NCI-H345 treated with DMSO at 0.1 percent for 48 hours (cell line): ENCODE measurements around the gene EXOC2.
A peak's percentile ranks its signal among the peaks of the same experiment; 100 is the strongest.

Experiments
- DNase-seq: peaks from one replicate; lab custom pipeline; 2025; ENCODE audit not compliant: unreplicated experiment; lab: John Stamatoyannopoulos, UW

EXOC2 gene

GRCh38 chr6:692858-693722 lies at the start of gene EXOC2:
Gene EXOC2, minus strand, starts transcription at chr6:693139. Its CDS starts 55,321 bp downstream, at chr6:637818.
- DNase-seq = peak; percentile 11

- DNase-seq = no peak
These were observed 48.7 kb upstream of the EXOC2 start for GRCh38 chr6:741410-742339.

- DNase-seq = no peak
These were observed 43.9 kb upstream of the EXOC2 start for GRCh38 chr6:736657-737446.

- DNase-seq = no peak
These were observed 40.7 kb upstream of the EXOC2 start for GRCh38 chr6:733431-734219.

GRCh38 chr6:731924-732323 lies 39.0 kb upstream of the EXOC2 start:
- DNase-seq = no peak

- no peak for DNase-seq
These were observed 36.8 kb upstream of the EXOC2 start for GRCh38 chr6:729606-730320.

GRCh38 chr6:727856-728255 lies 34.9 kb upstream of the EXOC2 start:
- no peak for DNase-seq

GRCh38 chr6:723540-723939 lies 30.6 kb upstream of the EXOC2 start:
- DNase-seq = no peak

- no peak for DNase-seq
These were observed 29.7 kb upstream of the EXOC2 start for GRCh38 chr6:722608-723007.

- no peak for DNase-seq
These were observed 29.2 kb upstream of the EXOC2 start for GRCh38 chr6:722077-722524.

GRCh38 chr6:718345-718744 lies 25.4 kb upstream of the EXOC2 start:
- no peak for DNase-seq

GRCh38 chr6:717135-717534 lies 24.2 kb upstream of the EXOC2 start:
- DNase-seq = no peak

- no peak for DNase-seq
These were observed 23.0 kb upstream of the EXOC2 start for GRCh38 chr6:715709-716491.

GRCh38 chr6:714100-714499 lies 21.2 kb upstream of the EXOC2 start:
- no peak for DNase-seq

GRCh38 chr6:713351-713750 lies 20.4 kb upstream of the EXOC2 start:
- DNase-seq = no peak

- no peak for DNase-seq
These were observed 19.9 kb upstream of the EXOC2 start for GRCh38 chr6:712805-713204.

GRCh38 chr6:711925-712324 lies 19.0 kb upstream of the EXOC2 start:
- DNase-seq = no peak

GRCh38 chr6:710601-711571 lies 17.9 kb upstream of the EXOC2 start:
- DNase-seq = no peak
